Fibroblast of lung (primary cell): ENCODE measurements around the gene ABCC5.

ENCODE experiments used
- EZH2 ChIP-seq: IDR thresholded peaks from 2 replicates; pipeline ENCODE4 v1.5.1; 2012; ENCODE audit warnings: low read length, control low read depth, mild to moderate bottlenecking; ENCODE audit errors: missing control alignments
- TF ChIP-seq, protein P1 (sequence below), 2 donors: IDR thresholded peaks in 1 of 2; conservative IDR thresholded peaks in 1 of 2; 1 replicate in 1 of 2; 2 replicates in 1 of 2; pipeline ENCODE4 v1.5.1; 2011 to 2012; ENCODE audit warnings: low read length in 2 of 2, control low read depth in 1 of 2, inconsistent platforms in 1 of 2, low read depth in 1 of 2, mild to moderate bottlenecking in 1 of 2

DNA sequence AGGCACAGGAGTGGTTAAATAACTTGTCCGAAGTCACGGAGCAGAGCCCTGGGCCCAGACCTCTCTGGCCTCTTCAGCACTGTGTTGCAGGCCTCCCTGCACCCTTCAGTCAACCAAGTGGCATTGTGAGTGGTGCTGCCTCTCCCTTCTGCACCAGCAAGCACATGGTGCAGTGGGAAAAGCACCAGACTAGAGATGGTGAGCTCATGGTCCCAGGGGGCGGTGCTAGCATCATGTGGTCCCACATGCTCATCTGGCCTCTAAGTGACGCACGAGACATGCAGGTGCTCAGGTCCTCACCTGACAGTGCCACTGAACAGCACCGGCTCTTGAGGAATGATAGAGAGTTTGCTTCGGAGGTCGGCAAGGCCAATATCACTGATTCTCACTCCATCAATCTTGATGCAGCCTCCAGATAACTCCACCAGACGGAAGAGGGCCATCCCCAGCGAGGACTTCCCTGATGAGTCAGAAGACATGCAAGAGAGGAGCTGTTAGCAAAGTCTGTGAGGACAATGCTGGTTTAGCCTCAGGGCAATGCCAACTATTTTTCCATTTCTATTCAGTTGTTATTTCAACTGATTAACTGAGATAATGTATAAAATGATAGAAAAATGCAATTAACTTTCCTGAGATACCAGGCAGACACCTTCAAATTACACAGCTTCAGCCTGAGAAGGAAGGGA is 79.9 kb downstream of the ABCC5 start:
- TF ChIP-seq, protein P1, sequence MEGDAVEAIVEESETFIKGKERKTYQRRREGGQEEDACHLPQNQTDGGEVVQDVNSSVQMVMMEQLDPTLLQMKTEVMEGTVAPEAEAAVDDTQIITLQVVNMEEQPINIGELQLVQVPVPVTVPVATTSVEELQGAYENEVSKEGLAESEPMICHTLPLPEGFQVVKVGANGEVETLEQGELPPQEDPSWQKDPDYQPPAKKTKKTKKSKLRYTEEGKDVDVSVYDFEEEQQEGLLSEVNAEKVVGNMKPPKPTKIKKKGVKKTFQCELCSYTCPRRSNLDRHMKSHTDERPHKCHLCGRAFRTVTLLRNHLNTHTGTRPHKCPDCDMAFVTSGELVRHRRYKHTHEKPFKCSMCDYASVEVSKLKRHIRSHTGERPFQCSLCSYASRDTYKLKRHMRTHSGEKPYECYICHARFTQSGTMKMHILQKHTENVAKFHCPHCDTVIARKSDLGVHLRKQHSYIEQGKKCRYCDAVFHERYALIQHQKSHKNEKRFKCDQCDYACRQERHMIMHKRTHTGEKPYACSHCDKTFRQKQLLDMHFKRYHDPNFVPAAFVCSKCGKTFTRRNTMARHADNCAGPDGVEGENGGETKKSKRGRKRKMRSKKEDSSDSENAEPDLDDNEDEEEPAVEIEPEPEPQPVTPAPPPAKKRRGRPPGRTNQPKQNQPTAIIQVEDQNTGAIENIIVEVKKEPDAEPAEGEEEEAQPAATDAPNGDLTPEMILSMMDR (conservative IDR thresholded peaks at IDR 0.05 in 1 of 2, IDR thresholded peaks at IDR 0.05 in 1 of 2; ENCODE audit: low read depth in 1 of 2, low read length in 2 of 2): no peak
- TF ChIP-seq EZH2: no peak
